ENCODE data around the gene CPT1A.

DNA sequence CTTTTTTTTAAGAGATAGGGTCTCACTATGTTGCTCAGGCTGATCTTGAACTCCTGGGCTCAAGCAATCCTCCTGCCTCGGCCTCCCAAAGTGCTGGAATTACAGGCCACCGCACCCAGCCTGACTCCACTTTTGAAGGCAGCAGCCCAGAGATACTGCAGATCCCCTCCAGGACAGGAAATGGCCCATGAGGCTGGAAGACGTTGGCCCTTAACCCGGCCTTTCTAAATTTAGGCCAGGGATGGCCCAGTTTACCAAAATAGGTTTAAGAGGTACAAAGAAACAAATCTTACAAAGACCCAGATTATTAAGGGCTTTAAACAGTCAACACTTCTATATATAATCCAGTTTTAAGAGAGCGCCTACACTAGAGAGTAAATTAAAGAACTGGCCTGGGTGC, 32.2 kb downstream of the CPT1A start:
- TF ChIP-seq, protein P1, sequence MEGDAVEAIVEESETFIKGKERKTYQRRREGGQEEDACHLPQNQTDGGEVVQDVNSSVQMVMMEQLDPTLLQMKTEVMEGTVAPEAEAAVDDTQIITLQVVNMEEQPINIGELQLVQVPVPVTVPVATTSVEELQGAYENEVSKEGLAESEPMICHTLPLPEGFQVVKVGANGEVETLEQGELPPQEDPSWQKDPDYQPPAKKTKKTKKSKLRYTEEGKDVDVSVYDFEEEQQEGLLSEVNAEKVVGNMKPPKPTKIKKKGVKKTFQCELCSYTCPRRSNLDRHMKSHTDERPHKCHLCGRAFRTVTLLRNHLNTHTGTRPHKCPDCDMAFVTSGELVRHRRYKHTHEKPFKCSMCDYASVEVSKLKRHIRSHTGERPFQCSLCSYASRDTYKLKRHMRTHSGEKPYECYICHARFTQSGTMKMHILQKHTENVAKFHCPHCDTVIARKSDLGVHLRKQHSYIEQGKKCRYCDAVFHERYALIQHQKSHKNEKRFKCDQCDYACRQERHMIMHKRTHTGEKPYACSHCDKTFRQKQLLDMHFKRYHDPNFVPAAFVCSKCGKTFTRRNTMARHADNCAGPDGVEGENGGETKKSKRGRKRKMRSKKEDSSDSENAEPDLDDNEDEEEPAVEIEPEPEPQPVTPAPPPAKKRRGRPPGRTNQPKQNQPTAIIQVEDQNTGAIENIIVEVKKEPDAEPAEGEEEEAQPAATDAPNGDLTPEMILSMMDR (conservative IDR thresholded peaks at IDR 0.05; ENCODE audit: low read length) = no peak
- no peak for TF ChIP-seq EZH2phosphoT487 (IDR thresholded peaks at IDR 0.05; ENCODE audit: borderline replicate concordance)
